ENCODE results near the gene BICDL2. TPM values are rescaled to one million over a fixed set of nuclear protein-coding genes. Genes with fewer than 3 reads are reported as not detected.

The BICDL2 gene
- total and polyA plus RNA-seq, 9 of the 15 experiments (the other 6 are each of a cell fraction or from before 2014, with no cell fraction given): 0.09 to 0.28 (median 0.09) TPM; not detected in 6

- no peak for TF ChIP-seq CEBPZ (IDR thresholded peaks at IDR 0.05; ENCODE audit: borderline replicate concordance, low read depth, low read length)
- TF ChIP-seq HCFC1 (IDR thresholded peaks at IDR 0.05; ENCODE audit: low read depth, low read length): no peak
- TF ChIP-seq ETS1 (conservative IDR thresholded peaks at IDR 0.05; ENCODE audit: control insufficient read depth, low read depth, low read length): peak; percentile 34; the same call in 1 of the 2 replicates
- TF ChIP-seq RBFOX2 (IDR thresholded peaks at IDR 0.05; ENCODE audit: low read depth, low read length): no peak
- TF ChIP-seq ERF (CRISPR knock-in tag; IDR thresholded peaks at IDR 0.05): no peak
- TF ChIP-seq MYC (IDR thresholded peaks at IDR 0.05; ENCODE audit: low read depth, low read length): no peak; the same call in 1 of the 2 replicates
- TF ChIP-seq MYC (CRISPR knock-in tag; IDR thresholded peaks at IDR 0.05; ENCODE audit: borderline replicate concordance, low read depth): no peak
- TF ChIP-seq ZNF143 (CRISPR knock-in tag; IDR thresholded peaks at IDR 0.05): no peak
- peak in 1 of 2 experiments; percentile 54; a peak in 1 of 4 replicates for TF ChIP-seq MNT (conservative IDR thresholded peaks at IDR 0.05)
- TF ChIP-seq SPI1 (IDR thresholded peaks at IDR 0.05; ENCODE audit: borderline replicate concordance, low read depth, low read length): no peak
- TF ChIP-seq HDGF (IDR thresholded peaks at IDR 0.05): peak; percentile 57; the same call in 1 of the 2 replicates
- TF ChIP-seq ZNF24 (IDR thresholded peaks at IDR 0.05): no peak
- TF ChIP-seq ZNF134 (CRISPR knock-in tag; conservative IDR thresholded peaks at IDR 0.05): no peak
- no peak for TF ChIP-seq JUNB (CRISPR knock-in tag; conservative IDR thresholded peaks at IDR 0.05)
- no peak for TF ChIP-seq KDM2B (CRISPR knock-in tag; IDR thresholded peaks at IDR 0.05)
- TF ChIP-seq SMARCC2 (IDR thresholded peaks at IDR 0.05; ENCODE audit: low read depth): no peak
- no peak for TF ChIP-seq TFE3 (CRISPR knock-in tag; IDR thresholded peaks at IDR 0.05)
- no peak for TF ChIP-seq KAT2B (IDR thresholded peaks at IDR 0.05; ENCODE audit: low read depth, low read length)
- TF ChIP-seq SAFB (IDR thresholded peaks at IDR 0.05; ENCODE audit: borderline replicate concordance, low read depth, low read length): no peak; the same call in 1 of the 2 replicates
- TF ChIP-seq MYBL2 (IDR thresholded peaks at IDR 0.05; ENCODE audit: low read depth): no peak
- TF ChIP-seq MYBL2 (CRISPR knock-in tag; IDR thresholded peaks at IDR 0.05; ENCODE audit: borderline replicate concordance): 0 out of 2 replicates have a peak, but pooled peaks have one; percentile 60
- no peak for TF ChIP-seq ZNF695 (CRISPR knock-in tag; IDR thresholded peaks at IDR 0.05)
These were observed 57.0 kb downstream of the BICDL2 start (continued) for GRCh38 chr16:2979669-2980226.

Measured in K562 (cell line).